HG03521 (cell line): ENCODE results near the gene OARD1.
A peak's percentile ranks its signal among the peaks of the same experiment; 100 is the strongest.
"Not testable (repeated sequence)": the region's sequence is repeated elsewhere in the genome, so short reads cannot be mapped to it uniquely, and the experiment has no call there.

Experiments used
- ATAC-seq: cut with Tn5 transposase; IDR thresholded peaks from one replicate; pipeline ENCODE4 v1.9.1; 2021; ENCODE audit warnings: mild to moderate bottlenecking, moderate library complexity; ENCODE audit not compliant: unreplicated experiment

The OARD1 gene

DNA sequence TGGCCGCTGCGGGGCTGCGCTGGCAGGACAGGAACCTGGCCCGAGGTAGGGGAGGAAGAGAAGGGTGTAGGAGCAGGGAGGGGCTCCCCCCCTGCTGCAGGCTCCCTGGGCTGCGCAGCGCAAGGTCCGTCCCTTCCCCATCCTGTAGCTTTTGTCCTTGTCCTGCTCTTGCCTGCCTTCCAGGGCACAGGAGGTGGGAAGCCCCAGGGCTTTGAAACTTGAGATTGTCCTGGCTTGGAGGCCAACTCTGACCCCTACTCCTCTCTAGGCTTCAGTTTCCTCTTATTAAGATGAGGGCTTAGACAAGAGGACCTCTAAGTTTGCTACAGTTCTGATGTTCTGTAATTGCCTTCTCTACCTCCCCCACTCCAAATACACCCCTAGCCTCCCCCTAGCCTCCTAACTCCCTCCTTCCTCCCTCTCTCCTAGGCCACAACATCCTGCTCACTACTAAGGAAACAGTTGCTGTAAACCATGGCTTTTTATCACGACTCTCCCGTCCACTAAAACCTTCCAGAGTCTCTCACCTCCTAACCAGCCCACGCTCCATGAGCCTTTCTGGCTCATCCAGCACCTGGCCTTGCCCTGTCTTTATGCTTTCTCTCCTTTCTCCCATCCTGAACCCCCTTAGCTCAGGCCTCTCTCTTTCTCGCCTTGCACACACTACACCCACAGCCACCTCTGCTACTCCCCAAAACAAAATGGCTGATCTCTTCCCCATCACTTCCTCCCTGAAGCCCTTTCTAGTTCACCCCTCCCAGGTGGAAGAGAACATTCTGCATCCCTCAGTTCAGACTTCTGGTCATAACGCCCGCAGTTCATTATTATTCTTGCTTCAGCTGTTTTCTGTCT, 43.4 kb downstream of the OARD1 start:
- peak; percentile 13 for ATAC-seq

DNA sequence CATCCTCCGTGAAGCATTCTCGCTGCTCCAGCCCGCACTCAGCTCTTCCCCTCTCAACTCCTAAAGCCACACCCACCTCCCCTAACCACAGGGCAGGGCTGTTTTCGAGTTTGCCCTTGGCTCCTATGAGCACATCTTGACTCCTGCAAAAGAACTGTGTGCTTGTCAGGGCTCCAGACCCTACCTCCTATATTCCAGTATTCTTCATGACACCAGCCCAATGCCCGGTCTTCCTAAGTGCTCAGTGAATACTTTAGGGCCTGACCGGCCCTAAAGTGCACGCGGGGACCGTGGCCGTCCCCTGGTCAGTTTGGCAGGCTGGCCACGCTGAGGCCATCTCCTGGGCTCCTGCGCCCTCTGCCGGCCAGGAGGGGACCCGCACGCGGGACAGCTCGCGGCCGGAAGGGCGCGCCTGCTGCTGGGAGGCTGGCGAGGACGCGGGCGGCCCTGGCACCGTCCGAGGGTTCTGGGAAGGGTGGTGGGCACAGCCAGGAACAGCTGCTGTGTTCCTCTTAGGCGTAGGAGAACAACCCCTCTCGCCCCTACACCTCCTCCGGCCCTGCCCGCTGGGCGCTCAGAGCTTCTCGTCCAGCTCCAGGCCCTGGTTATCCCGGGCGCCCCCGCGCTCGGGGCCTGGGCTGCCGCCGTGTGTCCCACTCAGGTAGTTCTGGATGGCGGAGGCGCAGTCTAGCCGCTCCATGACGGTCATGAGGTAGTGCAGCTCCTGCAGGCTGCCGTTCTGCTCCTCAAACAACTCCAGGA, 44.2 kb downstream of the OARD1 start:
- ATAC-seq = peak; percentile 76

GRCh38 chr6:41027241-41027640, 44.9 kb downstream of the OARD1 start:
- peak; percentile 4 for ATAC-seq

GRCh38 chr6:41025966-41026530, 46.1 kb downstream of the OARD1 start:
- no peak for ATAC-seq

DNA sequence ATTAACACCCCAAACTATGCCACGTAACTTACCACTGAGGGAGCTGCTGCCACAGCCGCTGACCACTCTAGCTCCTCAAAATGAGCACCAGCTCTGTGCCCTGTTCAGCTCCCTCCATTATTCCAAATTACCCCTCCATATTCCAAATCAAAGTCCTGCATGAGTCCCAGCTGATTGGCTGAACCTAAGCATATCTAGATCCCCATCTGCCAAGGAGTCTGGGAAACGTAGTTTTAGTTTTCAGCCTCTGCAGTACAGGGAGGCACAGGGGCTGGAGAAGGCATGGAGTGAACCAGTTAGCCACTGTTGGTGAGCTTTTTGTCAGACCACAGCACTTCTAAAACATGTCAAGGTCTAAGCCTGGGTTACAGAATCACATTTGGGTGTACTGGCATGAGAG, 49.0 kb downstream of the OARD1 start:
- ATAC-seq = no peak

DNA sequence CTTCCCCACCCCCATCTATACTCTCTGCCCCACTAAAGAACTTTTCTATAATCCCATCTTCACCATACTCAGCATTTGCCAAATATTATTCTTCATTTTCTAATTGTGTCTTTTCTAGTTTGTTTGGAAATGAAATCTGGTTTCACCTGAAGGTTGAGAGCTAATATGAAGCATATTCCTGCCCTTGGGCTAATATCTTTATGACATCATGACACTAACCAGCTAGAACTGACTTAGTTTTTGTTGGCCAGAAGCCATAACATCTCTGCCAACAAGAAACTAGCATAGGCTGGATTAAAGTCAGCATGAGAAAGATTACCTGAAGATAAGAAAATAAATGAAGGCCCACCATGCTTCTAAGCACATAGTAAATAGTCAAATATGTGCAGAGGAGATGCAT, 49.9 kb downstream of the OARD1 start:
- ATAC-seq = no peak

- no peak for ATAC-seq
These were observed 50.3 kb downstream of the OARD1 start for GRCh38 chr6:41021832-41022231.

DNA sequence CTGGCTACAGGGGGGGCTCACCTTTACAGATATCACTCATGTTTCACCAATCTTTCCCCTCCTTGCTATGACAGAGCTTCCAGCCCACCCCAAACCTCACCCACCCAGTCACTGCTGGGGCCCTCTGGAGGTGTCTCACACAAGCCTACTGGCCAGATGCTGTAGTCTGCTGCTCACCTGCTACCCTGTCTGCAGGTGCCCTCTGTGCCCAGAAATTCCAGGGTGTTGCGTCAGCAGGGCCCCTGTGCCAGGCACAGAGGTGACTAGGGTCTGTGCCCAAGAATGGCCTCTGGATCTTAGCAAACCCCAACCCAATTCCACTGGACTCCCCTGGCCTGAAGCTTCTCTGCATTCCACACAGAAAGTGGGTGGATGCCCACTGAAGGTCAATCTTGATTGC, 54.5 kb downstream of the OARD1 start:
- no peak for ATAC-seq

DNA sequence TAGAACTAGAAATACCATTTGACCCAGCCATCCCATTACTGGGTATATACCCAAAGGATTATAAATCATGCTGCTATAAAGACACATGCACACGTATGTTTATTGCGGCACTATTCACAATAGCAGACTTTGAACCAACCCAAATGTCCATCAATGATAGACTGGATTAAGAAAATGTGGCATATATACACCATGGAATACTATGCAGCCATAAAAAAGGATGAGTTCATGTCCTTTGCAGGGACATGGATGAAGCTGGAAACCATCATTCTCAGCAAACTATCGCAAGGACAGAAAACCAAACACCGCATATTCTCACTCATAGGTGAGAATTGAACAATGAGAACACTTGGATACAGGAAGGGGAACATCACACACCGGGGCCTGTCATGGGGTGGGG, 56.3 kb downstream of the OARD1 start:
- not testable (repeated sequence) for ATAC-seq

DNA sequence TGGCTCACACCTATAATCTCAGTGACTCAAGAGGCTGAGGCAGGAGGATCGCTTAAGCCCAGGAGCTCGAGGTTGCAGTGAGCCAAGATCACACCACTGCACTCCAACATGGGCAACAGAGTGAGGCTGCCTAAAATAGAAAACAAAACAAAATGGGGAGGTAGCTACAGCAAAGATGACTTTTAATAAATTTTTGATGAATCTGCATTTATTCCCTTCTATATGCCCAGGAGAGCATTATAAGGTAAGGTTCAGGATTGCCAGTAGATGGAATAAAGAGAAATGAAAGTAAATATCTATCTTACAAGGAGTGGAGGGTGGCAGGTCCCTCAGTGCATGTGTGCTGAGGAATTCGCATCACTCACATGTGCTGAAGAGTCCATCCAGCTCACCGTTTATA, 57.4 kb downstream of the OARD1 start:
- ATAC-seq = no peak
